ENCODE measurements around the gene IL16.

The IL16 gene

GRCh38 chr15:81323944-81324881 is 127.5 kb downstream of the IL16 start, which contains the start of gene STARD5:
Gene STARD5 (minus strand): TSS chr15:81324141. CDS start chr15:81324099, 42 bp downstream.
- Histone ChIP-seq H3K27ac (peak within 1 kb of the TSS; percentile 36), H3K4me2 (ENCODE audit: low read length) (peak within 1 kb of the TSS; percentile 86), H3K9ac (no peak within 1 kb of the TSS), H3K4me3 (ENCODE audit: low read depth, low read length) (peak within 1 kb of the TSS; percentile 77), H2AFZ (peak within 1 kb of the TSS; percentile 76), H3K27me3 (ENCODE audit: control insufficient read depth, insufficient read depth, low read length) (no peaks in the 10 kb centered on the region), H3K9me3 (ENCODE audit: control insufficient read depth, low read length) (no peaks in the 10 kb centered on the region), H3K79me2 (no peaks in the 10 kb centered on the region), H3K36me3 (ENCODE audit: control insufficient read depth, insufficient read depth, low read length) (no peaks in the 10 kb centered on the region), H3K4me1 (no peaks in the 10 kb centered on the region)
- TF ChIP-seq CTCF (IDR thresholded peaks at IDR 0.05) = no peak

- no peaks in the 10 kb centered on the region for H3K27me3 ChIP-seq (ENCODE audit: control insufficient read depth, insufficient read depth, low read length)
- H2AFZ ChIP-seq = no peak overlapping the region
- no peak overlapping the region for H3K4me2 ChIP-seq (ENCODE audit: low read length)
- no peaks in the 10 kb centered on the region for H3K79me2 ChIP-seq
- no peak overlapping the region for H3K4me3 ChIP-seq (ENCODE audit: low read depth, low read length)
- H3K9me3 ChIP-seq (ENCODE audit: control insufficient read depth, low read length) = no peaks in the 10 kb centered on the region
- no peaks in the 10 kb centered on the region for H3K36me3 ChIP-seq (ENCODE audit: control insufficient read depth, insufficient read depth, low read length)
- TF ChIP-seq CTCF (IDR thresholded peaks at IDR 0.05) = no peak
- H3K4me1 ChIP-seq = no peaks in the 10 kb centered on the region
- no peak overlapping the region for H3K9ac ChIP-seq
- no peak overlapping the region for H3K27ac ChIP-seq
Observed at GRCh38 chr15:81326466-81327212, 130.0 kb downstream of the IL16 start.

- H3K4me1 ChIP-seq = no peaks in the 10 kb centered on the region
- H3K79me2 ChIP-seq = no peaks in the 10 kb centered on the region
- H3K9ac ChIP-seq = no peak overlapping the region
- TF ChIP-seq CTCF (IDR thresholded peaks at IDR 0.05) = no peak
- no peaks in the 10 kb centered on the region for H3K36me3 ChIP-seq (ENCODE audit: control insufficient read depth, insufficient read depth, low read length)
- H3K4me3 ChIP-seq (ENCODE audit: low read depth, low read length) = no peak overlapping the region
- no peak overlapping the region for H3K4me2 ChIP-seq (ENCODE audit: low read length)
- no peak overlapping the region for H3K27ac ChIP-seq
- no peak overlapping the region for H2AFZ ChIP-seq
- H3K27me3 ChIP-seq (ENCODE audit: control insufficient read depth, insufficient read depth, low read length) = no peaks in the 10 kb centered on the region
- no peaks in the 10 kb centered on the region for H3K9me3 ChIP-seq (ENCODE audit: control insufficient read depth, low read length)
Observed at GRCh38 chr15:81327516-81327915, 130.8 kb downstream of the IL16 start.

- Histone ChIP-seq H3K79me2 (no peaks in the 10 kb centered on the region), H2AFZ (no peak overlapping the region)
Observed at GRCh38 chr15:81329446-81329845, 132.8 kb downstream of the IL16 start.

More at GRCh38 chr15:81329446-81329845, 132.8 kb downstream of the IL16 start:
- no peak for TF ChIP-seq CTCF (IDR thresholded peaks at IDR 0.05)
- Histone ChIP-seq H3K4me3 (ENCODE audit: low read depth, low read length) (no peak overlapping the region), H3K27me3 (ENCODE audit: control insufficient read depth, insufficient read depth, low read length) (no peaks in the 10 kb centered on the region), H3K9me3 (ENCODE audit: control insufficient read depth, low read length) (no peaks in the 10 kb centered on the region), H3K4me2 (ENCODE audit: low read length) (no peak overlapping the region), H3K9ac (no peak overlapping the region), H3K36me3 (ENCODE audit: control insufficient read depth, insufficient read depth, low read length) (no peaks in the 10 kb centered on the region), H3K27ac (no peak overlapping the region), H3K4me1 (no peaks in the 10 kb centered on the region)
